ENCODE results near the gene LONP1.

DNA sequence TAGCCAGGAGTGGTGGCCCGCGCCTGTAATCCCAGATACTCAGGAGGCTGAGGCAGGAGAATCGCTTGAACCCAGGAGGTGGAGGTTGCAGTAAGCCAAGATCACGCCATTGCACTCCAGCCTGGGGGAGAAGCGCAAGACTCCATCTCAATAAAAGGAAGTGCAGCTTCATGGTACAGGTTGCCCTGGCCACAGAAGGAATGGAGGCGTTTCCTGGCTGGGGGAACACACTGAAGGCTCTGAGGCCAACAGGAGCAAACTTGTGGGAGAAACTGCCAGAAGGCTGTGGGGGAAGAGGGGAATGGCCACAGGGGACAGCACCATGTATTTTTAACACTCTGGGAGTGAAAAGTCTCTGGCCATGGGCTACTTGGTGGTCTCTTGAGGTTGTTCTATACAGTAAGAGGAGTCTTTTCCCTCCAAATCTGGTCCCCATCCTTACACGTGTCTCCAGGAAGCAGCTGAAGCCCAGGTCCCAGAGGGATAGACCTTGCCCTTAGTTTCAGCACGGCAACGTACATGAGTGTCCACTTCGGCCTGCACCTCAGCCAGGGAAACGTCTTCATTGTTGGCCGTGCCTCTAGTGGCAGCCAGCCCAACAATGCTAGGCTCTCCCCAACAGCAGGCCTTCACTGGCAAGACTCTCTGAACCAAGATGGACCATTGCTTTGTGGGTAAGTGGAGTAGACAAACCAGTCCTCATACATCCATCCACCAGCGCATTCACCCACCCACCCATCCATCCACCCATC, 47.1 kb downstream of the LONP1 start:
- TF ChIP-seq, protein P1, sequence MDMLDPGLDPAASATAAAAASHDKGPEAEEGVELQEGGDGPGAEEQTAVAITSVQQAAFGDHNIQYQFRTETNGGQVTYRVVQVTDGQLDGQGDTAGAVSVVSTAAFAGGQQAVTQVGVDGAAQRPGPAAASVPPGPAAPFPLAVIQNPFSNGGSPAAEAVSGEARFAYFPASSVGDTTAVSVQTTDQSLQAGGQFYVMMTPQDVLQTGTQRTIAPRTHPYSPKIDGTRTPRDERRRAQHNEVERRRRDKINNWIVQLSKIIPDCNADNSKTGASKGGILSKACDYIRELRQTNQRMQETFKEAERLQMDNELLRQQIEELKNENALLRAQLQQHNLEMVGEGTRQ (IDR thresholded peaks at IDR 0.05; ENCODE audit: borderline replicate concordance, low read depth, low read length): no peak
- TF ChIP-seq, protein P2, sequence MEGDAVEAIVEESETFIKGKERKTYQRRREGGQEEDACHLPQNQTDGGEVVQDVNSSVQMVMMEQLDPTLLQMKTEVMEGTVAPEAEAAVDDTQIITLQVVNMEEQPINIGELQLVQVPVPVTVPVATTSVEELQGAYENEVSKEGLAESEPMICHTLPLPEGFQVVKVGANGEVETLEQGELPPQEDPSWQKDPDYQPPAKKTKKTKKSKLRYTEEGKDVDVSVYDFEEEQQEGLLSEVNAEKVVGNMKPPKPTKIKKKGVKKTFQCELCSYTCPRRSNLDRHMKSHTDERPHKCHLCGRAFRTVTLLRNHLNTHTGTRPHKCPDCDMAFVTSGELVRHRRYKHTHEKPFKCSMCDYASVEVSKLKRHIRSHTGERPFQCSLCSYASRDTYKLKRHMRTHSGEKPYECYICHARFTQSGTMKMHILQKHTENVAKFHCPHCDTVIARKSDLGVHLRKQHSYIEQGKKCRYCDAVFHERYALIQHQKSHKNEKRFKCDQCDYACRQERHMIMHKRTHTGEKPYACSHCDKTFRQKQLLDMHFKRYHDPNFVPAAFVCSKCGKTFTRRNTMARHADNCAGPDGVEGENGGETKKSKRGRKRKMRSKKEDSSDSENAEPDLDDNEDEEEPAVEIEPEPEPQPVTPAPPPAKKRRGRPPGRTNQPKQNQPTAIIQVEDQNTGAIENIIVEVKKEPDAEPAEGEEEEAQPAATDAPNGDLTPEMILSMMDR (IDR thresholded peaks at IDR 0.05): no peak
- TF ChIP-seq, protein P3, sequence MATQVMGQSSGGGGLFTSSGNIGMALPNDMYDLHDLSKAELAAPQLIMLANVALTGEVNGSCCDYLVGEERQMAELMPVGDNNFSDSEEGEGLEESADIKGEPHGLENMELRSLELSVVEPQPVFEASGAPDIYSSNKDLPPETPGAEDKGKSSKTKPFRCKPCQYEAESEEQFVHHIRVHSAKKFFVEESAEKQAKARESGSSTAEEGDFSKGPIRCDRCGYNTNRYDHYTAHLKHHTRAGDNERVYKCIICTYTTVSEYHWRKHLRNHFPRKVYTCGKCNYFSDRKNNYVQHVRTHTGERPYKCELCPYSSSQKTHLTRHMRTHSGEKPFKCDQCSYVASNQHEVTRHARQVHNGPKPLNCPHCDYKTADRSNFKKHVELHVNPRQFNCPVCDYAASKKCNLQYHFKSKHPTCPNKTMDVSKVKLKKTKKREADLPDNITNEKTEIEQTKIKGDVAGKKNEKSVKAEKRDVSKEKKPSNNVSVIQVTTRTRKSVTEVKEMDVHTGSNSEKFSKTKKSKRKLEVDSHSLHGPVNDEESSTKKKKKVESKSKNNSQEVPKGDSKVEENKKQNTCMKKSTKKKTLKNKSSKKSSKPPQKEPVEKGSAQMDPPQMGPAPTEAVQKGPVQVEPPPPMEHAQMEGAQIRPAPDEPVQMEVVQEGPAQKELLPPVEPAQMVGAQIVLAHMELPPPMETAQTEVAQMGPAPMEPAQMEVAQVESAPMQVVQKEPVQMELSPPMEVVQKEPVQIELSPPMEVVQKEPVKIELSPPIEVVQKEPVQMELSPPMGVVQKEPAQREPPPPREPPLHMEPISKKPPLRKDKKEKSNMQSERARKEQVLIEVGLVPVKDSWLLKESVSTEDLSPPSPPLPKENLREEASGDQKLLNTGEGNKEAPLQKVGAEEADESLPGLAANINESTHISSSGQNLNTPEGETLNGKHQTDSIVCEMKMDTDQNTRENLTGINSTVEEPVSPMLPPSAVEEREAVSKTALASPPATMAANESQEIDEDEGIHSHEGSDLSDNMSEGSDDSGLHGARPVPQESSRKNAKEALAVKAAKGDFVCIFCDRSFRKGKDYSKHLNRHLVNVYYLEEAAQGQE (IDR thresholded peaks at IDR 0.05; ENCODE audit: low read depth, low read length): no peak
- TF ChIP-seq RFX5 (IDR thresholded peaks at IDR 0.05; ENCODE audit: low read length) (no peak), GATA2 (CRISPR knock-in tag; IDR thresholded peaks at IDR 0.05) (no peak), RXRA (IDR thresholded peaks at IDR 0.05; ENCODE audit: borderline replicate concordance, low read depth) (no peak), SIN3A (IDR thresholded peaks at IDR 0.05; ENCODE audit: borderline replicate concordance, low read depth, low read length) (no peak), EZH2phosphoT487 (IDR thresholded peaks at IDR 0.05; ENCODE audit: borderline replicate concordance, low read depth) (no peak)
- TF ChIP-seq, protein P4, sequence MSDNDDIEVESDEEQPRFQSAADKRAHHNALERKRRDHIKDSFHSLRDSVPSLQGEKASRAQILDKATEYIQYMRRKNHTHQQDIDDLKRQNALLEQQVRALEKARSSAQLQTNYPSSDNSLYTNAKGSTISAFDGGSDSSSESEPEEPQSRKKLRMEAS (IDR thresholded peaks at IDR 0.05; ENCODE audit: low read depth): no peak
